Stimulated activated CD8-positive, alpha-beta memory T cell treated with anti-CD3 and anti-CD28 coated beads, Interleukin-2, amount 100 ng/mL, for 48 hours (primary cell): ENCODE measurements around the gene NOL4L.

Source experiments
- DNase-seq, 2 donors: peaks; one replicate each; pipeline ENCODE4 v3.0.0-alpha.2; 2020; ENCODE audit warnings: low read depth in 2 of 2

Gene NOL4L

GRCh38 chr20:32484958-32485769 lies 100.0 kb downstream of the NOL4L start:
- peak; percentile 44 to 70 for DNase-seq

DNA sequence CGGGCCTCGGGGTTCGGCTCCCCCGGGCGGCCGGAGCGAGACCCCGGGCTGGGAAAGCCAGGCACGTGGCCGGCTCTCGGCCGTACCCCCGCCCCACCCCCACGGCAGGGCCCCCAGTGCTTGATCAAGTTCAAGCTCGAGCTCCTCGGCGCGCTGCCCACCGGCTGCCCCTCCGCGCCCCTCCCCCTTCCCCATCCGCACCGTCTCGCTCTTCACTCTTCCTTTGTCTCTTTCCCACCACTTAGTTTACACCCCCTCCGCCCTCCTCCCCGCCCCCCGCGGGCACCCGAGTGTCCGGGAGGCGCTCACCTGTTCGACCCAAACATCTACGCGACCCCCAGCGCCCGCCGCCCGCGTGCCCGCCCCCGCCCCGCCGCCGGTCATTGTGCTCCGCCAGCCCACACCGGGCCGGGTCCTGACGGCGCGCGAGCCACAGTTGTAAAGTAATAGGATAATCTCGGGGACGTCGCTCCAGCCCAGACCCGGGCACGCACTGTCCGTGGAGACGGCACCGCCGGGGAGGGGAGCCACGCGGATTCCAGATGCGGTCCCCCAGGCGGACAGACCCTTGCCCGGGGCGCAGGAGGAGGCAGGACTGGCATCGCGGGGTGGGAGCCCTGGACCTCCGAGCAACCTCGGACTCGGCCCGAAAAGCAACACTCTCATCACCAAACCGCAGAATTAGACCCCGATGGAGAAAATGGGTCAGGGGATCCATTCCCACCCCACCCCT lies 100.7 kb downstream of the NOL4L start:
- DNase-seq: no peak

DNA sequence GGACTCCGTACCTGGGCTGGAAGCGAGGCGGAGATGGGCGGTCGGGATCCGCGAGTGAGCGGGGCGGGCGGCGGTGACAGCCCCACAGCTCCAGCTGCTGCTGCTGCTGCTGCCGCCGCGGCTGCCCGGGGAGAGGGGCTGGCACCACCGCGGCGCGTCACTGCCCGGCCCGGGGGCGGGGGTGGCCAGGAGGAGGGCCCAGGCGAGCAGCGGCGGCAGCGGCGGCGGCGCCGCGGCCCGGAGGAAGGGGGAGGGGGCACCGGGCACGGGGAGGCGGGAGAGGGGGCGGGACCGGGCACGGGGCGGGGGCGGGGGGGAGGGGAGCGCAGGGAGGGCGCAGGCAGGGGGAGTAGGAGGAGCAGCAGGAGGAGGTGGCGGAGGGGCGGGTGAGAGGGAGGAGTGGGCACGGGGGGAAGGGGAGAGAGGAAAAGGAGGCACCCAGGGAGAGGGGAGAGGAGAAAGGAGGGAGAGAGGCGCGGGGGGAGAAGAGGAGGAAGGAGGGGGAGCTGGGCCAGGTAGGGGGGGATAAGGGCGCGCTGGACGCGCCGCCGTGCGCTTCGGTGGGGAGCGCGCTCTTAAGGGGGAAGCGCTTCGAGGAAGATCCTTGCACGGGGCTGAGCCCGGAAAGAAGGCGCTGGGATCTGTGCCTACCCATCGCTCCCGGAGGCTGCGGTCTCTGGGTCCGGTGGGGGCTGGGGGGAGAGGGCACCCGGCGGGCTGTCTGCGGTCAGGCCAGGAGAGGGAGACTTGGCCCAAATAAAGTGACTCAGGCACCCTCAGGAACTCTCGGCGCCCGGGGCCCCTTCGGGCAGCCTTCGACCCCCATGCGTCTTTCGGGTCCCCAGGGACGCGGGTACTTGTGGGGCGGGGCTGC lies 101.5 kb downstream of the NOL4L start:
- peak; percentile 47 to 50 for DNase-seq

DNA sequence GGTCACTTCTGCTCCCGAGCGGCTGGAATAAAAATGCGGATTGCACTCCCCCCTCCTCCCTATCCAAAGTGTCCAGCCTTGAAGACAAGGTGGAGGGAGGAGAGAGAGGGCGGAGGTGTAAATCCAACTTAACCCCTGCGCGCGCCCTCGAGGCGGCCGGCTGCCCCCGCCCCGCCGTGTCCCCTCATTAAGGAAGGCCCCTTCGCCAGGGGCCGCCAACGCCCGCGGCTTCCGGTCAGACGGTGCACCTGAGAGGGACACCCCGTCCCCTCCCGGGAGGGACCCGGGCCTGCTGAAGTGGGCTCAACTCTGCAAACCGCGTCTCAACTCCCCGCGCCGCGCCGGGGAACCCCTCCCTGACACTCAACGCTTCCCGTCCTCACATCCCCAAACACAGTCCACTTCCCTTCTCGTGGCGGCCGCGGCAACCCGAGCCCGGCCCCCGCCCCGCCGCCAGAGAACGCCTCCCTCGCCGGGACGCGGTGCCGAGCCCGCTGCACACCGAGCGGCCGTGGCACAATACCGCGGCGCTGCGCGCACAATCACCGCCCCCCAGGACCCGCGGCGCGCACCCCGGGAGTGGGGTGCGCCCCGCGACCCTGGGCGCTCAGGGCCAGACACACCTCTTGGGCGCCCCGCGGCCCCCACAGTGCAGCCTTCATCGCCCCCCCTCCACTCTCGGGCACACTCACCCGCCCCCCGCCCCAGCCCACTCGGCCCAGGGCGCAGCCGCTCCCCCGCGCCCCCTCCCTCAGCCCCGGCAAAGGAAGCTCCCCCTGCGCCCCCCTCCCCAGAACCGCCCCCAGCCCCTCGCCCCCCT lies 102.5 kb downstream of the NOL4L start:
- no peak for DNase-seq

DNA sequence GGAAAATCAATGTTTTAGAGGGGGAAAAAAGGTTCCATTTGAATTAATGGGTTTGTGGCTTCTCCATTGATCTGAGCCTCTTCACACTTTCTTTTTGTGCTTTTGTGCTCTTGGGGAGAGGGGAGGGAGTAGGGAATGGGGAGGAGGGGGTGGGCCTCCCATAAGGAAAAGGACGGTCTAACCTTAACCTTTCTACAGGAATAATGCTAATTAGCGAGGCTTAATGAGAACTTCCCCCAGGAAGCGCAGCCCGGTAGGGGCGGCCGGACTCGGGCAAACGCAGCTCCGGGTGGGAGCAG lies 103.0 kb downstream of the NOL4L start:
- no peak for DNase-seq

GRCh38 chr20:32481311-32482142 lies 103.6 kb downstream of the NOL4L start:
- DNase-seq: no peak

DNA sequence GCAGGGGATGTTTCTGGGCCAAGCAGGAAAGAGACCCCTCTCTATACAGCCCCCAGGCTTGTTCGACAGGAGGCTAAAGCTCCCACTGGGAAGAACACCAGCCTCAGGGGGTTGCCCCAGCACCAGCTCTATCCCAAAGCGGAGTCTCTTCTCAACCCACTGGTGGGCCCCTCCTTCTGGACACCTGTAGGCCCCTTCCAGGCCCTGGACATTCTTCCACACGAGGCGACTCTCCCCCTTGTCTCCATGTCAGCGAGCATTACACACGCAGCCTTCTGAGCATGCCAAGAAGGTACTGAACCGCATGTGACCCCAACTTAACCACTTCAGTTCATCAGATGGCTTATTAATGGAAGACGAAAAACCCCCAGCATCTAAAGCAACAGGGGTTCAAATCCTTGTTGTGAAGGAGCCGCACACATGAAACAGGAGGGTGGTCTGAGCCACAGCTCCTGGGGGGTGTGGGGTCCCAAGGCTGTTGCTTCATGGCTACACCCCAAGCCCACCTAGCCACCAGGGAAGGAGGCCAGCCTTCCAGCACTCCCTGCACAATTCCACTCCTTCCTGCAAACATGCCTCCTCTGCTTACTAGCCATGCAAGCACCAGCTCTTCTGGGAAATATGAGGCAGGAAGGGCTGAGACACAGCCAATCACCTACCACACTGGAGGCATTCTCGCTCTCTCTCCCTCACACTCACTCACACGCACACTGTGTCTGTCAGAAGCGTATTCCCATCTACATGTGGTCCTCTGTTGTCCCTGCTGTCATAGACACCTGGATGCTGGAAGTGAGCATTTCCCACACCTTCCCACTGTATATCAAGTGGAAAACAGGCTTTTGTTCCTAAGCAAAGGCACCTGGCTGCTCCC lies 104.5 kb downstream of the NOL4L start:
- no peak for DNase-seq

DNA sequence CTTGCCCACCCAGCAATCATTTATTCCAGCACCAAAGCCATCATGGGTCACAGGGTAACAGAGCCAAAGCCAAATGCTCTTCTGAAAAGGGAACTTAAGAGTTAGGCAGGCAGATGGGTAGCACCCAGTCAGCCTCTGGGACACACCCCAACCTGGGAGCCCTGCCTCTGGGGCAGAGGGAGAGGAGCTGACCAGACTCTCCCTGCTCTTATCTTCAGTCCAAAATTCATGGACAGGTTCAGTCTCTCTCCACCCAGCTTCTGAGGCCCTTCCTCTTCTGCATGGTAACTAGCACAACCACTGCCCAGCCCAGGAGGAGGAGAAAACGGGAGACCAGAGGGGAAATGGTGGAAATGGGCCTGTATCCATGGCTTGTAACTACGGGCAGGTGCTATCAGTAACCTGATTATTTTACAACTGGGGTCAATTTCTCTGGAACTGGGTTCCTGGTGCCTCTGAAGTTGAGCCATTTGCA lies 105.4 kb downstream of the NOL4L start:
- DNase-seq: no peak

DNA sequence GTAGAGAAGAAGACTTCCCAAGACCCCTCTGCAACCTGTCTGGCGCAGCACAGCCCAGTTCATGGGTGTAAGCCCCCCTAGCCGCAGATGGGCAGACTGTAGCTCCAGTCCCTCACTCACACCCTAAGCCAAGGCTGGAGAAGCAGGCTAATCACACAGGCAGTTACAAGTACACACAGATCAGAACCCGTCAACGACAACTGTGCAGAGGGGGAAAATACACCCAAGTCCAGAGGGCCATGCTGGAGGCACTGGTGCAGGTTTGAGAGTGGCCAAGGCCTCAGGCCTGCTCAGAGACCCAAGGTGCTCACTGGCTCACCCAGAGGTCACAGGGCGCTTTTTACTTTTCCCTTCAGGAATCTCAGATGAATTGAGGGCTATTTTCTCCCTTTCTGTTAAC lies 106.1 kb downstream of the NOL4L start:
- DNase-seq: no peak

DNA sequence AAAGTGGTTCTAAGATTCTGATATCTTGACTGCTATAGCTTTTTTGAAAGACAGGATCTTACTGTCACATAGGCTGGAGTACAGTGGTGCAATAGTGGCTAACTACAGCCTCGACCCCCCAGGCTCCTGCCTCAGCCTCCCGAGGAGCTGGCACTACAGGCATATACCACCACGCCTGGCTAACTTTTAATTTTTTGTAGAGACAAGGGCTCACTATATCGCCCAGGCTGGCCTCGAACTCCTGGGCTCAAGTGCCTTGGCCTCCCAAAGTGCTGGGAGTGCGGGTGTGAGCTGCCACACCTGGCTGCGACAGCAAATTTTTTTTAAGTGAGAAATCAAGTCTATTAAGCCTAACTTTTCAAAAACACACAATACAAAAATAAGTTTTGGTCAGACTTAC lies 106.6 kb downstream of the NOL4L start:
- no peak for DNase-seq

DNA sequence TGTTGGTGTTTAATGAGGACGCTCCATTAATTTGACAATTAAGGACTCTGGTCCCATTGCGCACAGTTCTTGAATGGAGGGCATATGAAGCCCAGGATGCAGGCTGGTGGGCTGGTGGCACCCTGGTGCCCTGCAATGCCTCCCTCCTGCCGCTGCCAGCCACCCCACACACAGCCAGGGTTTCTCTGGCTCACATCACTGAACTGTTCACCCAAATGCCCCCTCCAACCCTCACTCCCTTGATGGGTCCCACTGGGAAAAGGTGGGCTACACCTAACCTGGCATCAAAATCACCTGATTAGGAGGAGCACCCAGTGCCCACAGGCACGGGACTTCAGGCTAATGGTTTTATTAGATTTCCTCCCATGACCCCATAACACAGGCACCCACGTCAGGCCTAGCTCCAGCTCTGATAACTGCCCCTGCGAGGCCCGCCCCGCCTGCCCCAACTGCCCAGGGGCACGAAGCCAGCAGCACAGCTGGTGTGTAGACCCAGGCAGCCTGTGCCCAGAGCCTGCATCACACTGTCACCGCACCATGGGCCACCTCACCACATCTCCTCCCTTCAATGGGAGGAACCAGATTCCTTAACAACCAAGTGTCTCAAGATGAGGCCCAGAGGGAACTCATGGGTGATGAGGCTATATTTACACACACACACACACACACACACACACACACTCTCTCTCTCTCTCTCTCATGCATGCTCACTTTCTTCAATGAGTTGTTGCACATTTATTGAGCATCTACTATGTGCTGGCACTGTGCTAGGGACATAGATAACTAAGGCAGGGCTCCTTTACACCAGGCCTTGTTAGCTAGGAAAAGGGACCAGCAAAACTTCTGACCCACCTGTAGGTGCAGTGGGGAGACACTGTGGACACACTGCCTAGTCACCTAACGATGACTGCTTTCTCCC lies 107.3 kb downstream of the NOL4L start:
- DNase-seq: no peak

DNA sequence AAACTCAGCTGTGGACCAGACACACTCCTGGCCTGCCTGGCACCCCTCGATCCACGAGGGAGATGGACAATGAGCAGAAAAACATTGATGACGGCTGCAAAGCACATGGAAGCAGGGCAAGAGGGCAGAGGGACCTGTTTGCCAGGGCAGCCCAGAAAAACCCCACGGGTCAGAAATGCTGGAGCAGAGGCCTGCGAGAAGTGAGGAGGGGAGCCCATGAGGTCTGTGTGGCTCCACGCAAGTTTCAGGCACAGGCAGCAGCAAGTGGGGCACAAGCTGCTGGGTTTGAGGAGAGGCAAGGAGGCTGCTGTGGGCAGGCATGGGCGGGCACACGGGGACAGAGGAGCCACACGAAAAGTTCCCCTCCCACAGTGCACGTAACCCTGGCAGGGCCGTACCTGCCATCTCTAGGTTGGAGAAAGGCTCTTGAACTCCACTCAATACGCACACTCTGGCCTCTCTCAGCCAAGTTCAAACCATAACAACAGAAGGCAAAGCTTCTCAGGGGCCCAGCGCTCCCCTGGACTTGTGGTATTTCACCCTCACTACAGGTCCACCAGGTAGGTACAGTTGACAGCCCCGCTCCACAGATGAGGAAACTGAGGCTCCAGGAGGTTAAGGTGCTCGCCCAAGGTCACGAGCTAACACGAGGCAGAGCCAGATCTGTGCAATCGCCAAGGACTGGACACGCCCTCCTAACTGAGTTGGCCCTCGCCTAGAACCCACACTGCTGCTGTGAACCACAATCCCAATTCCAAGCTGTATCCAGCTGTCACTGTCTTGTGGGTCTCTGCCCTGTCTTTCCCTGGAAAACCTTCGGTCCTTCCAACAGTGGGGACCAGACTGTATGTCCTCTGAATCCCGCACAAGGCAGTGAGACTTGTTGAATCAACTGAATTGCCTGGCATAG lies 108.2 kb downstream of the NOL4L start:
- DNase-seq: no peak

- no peak for DNase-seq
Measured at GRCh38 chr20:32474967-32475811, 109.9 kb downstream of the NOL4L start.

- no peak for DNase-seq
Measured at GRCh38 chr20:32474717-32474966, 110.5 kb downstream of the NOL4L start.

GRCh38 chr20:32474009-32474716 lies 111.0 kb downstream of the NOL4L start:
- DNase-seq: no peak
